Muscle layer of colon (tissue), 2 donors: ENCODE results near the gene ENO1.
"Not testable (repeated sequence)": the region's sequence is repeated elsewhere in the genome, so short reads cannot be mapped to it uniquely, and the experiment has no call there.

Source experiments
- H3K27ac ChIP-seq: one replicate; pipeline ENCODE4 v1.7.0; 2013; ENCODE audit warnings: low read depth, mild to moderate bottlenecking, low read length, moderate library complexity
- H3K27me3 ChIP-seq, 2 donors: one replicate each; pipeline ENCODE4 v1.7.0; 2013; ENCODE audit warnings: low read length in 2 of 2, mild to moderate bottlenecking in 2 of 2; ENCODE audit not compliant: insufficient read depth in 2 of 2, control insufficient read depth in 1 of 2
- H3K36me3 ChIP-seq: one replicate; pipeline ENCODE4 v1.7.0; 2013; ENCODE audit warnings: mild to moderate bottlenecking, low read length; ENCODE audit not compliant: insufficient read depth
- H3K4me1 ChIP-seq: one replicate; pipeline ENCODE4 v1.7.0; 2013; ENCODE audit warnings: mild to moderate bottlenecking, low read length; ENCODE audit not compliant: insufficient read depth
- H3K4me3 ChIP-seq, 2 donors: one replicate each; pipeline ENCODE4 v1.7.0; 2013; ENCODE audit warnings: low read length in 2 of 2, low read depth in 1 of 2, mild to moderate bottlenecking in 1 of 2, moderate library complexity in 1 of 2
- H3K9ac ChIP-seq: one replicate; pipeline ENCODE4 v1.7.0; 2013; ENCODE audit warnings: low read length
- H3K9me3 ChIP-seq: one replicate; pipeline ENCODE4 v1.7.0; 2013; ENCODE audit warnings: mild to moderate bottlenecking, low read length
- donor health status: abdominal sarcoma.
- donor health status: Adenocarcinoma of cecum.

ENO1 gene

DNA sequence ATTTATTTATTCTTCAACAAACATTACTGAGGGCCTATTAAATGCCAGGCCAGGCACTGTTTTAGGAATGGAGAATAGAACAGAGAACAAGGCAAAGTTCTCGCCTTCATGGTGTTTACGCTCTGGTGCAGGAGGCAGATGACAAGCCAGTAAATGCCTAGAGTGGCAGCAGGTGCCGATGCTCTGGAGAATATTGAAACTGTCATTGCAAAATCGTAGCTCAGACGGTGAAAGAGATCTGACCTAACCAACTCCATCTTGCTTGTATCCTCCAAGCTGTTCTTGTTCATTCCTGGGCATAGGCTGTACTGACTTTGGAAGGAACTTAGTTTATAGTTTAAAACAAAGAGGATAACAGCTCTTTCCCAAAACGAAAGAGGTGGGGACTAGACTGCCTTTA, 13.5 kb upstream of the ENO1 start:
- H3K36me3 ChIP-seq, result no peaks in the 10 kb centered on the region
- H3K9ac ChIP-seq, result no peak overlapping the region
- no peaks in the 10 kb centered on the region for H3K27me3 ChIP-seq
- no peaks in the 10 kb centered on the region for H3K9me3 ChIP-seq
- H3K4me1 ChIP-seq, result no peaks in the 10 kb centered on the region
- no peak overlapping the region for H3K27ac ChIP-seq
- H3K4me3 ChIP-seq, result no peak overlapping the region

GRCh38 chr1:8891401-8891800, 12.9 kb upstream of the ENO1 start:
- Histone ChIP-seq H3K4me1 (no peaks in the 10 kb centered on the region), H3K9me3 (no peaks in the 10 kb centered on the region), H3K27ac (no peak overlapping the region), H3K36me3 (no peaks in the 10 kb centered on the region), H3K27me3 (no peaks in the 10 kb centered on the region), H3K4me3 (no peak overlapping the region), H3K9ac (no peak overlapping the region)

DNA sequence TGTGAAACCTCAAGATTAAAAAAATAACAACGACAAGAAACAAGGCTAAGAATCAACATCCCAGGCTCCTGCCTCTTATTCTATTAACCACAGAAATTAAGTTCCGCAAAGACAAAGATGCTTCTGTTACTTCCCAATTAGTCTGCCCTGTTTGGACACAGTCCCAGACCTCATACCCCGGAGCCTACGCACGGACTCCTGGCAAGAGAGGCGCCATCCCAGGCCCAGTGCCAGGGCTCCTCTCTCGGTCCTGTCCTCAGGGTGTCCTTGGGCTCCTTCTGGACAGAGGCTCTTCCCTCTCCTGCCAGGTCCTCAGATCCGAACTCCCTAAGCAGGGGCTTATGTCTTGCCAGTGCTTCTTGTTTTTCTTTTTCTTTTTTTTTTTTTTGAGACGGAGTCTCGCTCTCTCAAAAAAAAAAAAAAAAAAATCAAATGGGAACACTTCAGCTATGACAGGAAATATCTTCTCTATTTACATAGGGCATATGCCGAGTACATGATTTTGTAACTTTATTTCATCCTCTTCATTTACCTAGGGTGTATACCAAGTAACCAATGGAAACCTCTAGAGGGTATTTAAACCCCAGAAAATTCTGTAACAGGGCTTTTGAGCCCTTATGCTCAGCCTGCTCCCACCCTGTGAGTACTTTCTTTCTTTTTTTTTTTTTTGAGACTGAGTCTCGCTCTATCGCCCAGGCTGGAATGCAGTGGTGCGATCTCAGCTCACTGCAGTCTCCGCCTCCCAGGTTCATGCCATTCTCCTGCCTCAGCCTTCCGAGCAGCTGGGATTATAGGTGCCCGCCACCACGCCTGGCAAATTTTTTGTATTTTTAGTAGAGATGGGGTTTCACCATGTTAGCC, 11.7 kb upstream of the ENO1 start:
- Histone ChIP-seq H3K27me3 (no peaks in the 10 kb centered on the region), H3K27ac (peak overlapping the region; percentile 58), H3K4me1 (no peaks in the 10 kb centered on the region), H3K9me3 (no peaks in the 10 kb centered on the region), H3K9ac (no peak overlapping the region), H3K4me3 (no peak overlapping the region), H3K36me3 (no peaks in the 10 kb centered on the region)

DNA sequence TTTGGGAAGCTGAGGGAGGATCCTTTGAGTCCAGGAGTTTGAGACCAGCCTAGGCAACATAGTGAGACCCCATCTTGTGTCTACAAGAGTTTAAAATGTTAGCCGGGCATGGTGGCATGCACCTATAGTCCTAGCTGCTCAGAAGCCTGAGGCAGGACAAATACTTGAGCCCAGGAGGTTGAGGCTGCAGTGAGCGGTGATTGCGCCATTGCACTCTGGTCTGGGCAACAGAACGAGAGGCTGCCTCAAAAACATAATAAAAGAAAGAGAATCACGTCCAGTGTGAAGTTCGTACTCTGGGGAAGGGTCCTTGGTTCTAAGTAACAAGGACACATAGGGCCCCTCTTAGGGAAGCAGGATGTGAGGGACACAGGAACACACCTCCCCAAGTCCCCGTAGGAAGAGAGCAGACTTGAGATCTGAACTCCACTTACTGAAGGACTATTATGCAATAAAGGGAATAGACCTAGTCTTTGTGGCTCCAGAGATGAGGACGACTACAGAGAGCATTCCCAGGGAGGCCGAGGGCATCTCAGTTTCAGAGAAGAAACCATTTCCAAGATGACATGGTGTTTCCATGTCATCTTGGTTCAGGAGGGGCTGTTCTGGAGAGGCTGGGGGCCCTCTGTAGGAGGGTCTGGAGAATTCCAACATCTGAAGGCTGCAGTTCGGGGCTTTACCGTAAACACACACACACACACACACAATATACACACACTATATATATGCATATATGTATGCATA, 10.8 kb upstream of the ENO1 start:
- H3K9me3 ChIP-seq, result no peaks in the 10 kb centered on the region
- H3K27ac ChIP-seq, result peak overlapping the region; percentile 58
- no peaks in the 10 kb centered on the region for H3K4me1 ChIP-seq
- H3K4me3 ChIP-seq, result no peak overlapping the region
- no peaks in the 10 kb centered on the region for H3K36me3 ChIP-seq
- H3K9ac ChIP-seq, result no peak overlapping the region
- H3K27me3 ChIP-seq, result no peaks in the 10 kb centered on the region

- Histone ChIP-seq H3K27me3 (no peaks in the 10 kb centered on the region), H3K9ac (no peak overlapping the region), H3K27ac (no peak overlapping the region), H3K4me3 (no peak overlapping the region), H3K36me3 (no peaks in the 10 kb centered on the region), H3K9me3 (no peaks in the 10 kb centered on the region), H3K4me1 (no peaks in the 10 kb centered on the region)
Observed at GRCh38 chr1:8886589-8886988, 8.1 kb upstream of the ENO1 start.

GRCh38 chr1:8886031-8886524, 7.6 kb upstream of the ENO1 start:
- not testable (repeated sequence) for H3K27me3 ChIP-seq, H3K9me3 ChIP-seq, H3K36me3 ChIP-seq, H3K4me3 ChIP-seq, H3K9ac ChIP-seq, H3K4me1 ChIP-seq, H3K27ac ChIP-seq

DNA sequence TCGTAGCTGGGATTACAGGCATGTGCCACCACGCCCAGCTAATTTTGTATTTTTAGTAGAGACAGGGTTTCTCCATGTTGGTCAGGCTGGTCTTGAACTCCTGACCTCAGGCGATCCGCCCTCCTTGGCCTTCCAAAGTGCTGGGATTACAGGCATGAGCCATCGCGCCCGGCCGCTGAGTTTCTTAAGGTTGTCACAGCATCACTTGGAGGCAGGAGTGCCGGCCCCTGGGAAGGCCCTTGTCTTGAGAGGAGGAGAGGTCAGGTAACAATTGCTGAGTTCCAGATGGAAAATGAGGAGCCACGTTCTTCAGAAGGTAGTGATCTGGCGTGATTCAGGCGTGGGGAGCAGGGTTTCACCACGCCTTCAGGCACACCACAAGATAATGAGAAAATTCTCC, 5.6 kb upstream of the ENO1 start:
- H3K9me3 ChIP-seq, H3K27me3 ChIP-seq, H3K27ac ChIP-seq, H3K36me3 ChIP-seq, H3K4me3 ChIP-seq, H3K9ac ChIP-seq: not testable (repeated sequence)
- peaks cover 13% of the 10 kb centered on the region for H3K4me1 ChIP-seq

GRCh38 chr1:8883491-8883890, 5.0 kb upstream of the ENO1 start:
- no peak overlapping the region for H3K27ac ChIP-seq
- no peaks in the 10 kb centered on the region for H3K27me3 ChIP-seq
- peaks cover 13% of the 10 kb centered on the region for H3K4me1 ChIP-seq
- no peak overlapping the region for H3K9ac ChIP-seq
- H3K4me3 ChIP-seq, result no peak overlapping the region
- H3K36me3 ChIP-seq, result no peaks in the 10 kb centered on the region
- H3K9me3 ChIP-seq, result no peaks in the 10 kb centered on the region

GRCh38 chr1:8879922-8880676, 1.6 kb upstream of the ENO1 start:
- no peaks in the 10 kb centered on the region for H3K36me3 ChIP-seq
- H3K9ac ChIP-seq, result no peak overlapping the region
- no peaks in the 10 kb centered on the region for H3K27me3 ChIP-seq
- H3K9me3 ChIP-seq, result no peaks in the 10 kb centered on the region
- no peak overlapping the region for H3K27ac ChIP-seq
- peak overlapping the region in 1 of 2 donors; percentile 89 for H3K4me3 ChIP-seq
- peaks cover 27% of the 10 kb centered on the region for H3K4me1 ChIP-seq

GRCh38 chr1:8879464-8879921, 1.0 kb upstream of the ENO1 start:
- Histone ChIP-seq H3K36me3 (peaks cover 4% of the 10 kb centered on the region), H3K27ac (peak overlapping the region; percentile 99), H3K9ac (no peak overlapping the region), H3K4me3 (peak overlapping the region; percentile 89 to 92), H3K27me3 (no peaks in the 10 kb centered on the region), H3K9me3 (no peaks in the 10 kb centered on the region), H3K4me1 (peaks cover 27% of the 10 kb centered on the region)
